Measurements from ENCODE around the gene COL11A2.

DNA sequence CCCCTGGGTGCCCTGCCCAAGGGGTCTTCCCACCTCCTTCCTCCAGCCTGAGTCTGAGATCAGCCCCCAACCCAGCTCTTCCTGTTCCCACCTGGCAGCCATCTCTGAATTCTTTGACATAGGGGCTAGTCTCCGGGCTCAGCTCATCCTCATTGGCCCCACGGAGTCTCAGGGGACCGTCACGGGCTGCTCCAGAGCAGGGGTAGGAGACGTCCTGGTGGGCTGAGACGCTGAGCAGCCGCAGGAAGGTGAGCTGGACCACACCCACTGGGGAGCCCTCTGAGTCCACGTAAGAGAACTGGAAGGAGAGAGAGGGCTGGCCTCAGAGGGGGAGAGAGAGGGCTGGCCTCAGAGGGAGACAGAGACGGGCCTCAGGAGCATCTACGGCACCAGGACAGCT is 28.1 kb downstream of the COL11A2 start:
- TF ChIP-seq, protein P1, sequence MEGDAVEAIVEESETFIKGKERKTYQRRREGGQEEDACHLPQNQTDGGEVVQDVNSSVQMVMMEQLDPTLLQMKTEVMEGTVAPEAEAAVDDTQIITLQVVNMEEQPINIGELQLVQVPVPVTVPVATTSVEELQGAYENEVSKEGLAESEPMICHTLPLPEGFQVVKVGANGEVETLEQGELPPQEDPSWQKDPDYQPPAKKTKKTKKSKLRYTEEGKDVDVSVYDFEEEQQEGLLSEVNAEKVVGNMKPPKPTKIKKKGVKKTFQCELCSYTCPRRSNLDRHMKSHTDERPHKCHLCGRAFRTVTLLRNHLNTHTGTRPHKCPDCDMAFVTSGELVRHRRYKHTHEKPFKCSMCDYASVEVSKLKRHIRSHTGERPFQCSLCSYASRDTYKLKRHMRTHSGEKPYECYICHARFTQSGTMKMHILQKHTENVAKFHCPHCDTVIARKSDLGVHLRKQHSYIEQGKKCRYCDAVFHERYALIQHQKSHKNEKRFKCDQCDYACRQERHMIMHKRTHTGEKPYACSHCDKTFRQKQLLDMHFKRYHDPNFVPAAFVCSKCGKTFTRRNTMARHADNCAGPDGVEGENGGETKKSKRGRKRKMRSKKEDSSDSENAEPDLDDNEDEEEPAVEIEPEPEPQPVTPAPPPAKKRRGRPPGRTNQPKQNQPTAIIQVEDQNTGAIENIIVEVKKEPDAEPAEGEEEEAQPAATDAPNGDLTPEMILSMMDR (IDR thresholded peaks at IDR 0.05), result no peak
- TF ChIP-seq POLR2A (IDR thresholded peaks at IDR 0.05), result no peak
